PC-9 (cell line): Measurements from ENCODE around the gene GNB1. TPM values are rescaled to one million over a fixed set of nuclear protein-coding genes. Genes with fewer than 3 reads are reported as not detected.

Experiments used
- BruUV-seq: library from RNA; stranded (reverse); fragments of 400-500 nt; replicated peaks from 2 replicates; lab custom pipeline; 2021; lab: Mats Ljungman, UMichigan
- CTCF ChIA-PET: fragments of 300-600 bp; sonication (Branson Sonifier 250); formaldehyde crosslinking; loops from one replicate; lab custom pipeline; 2022; ENCODE audit warnings: antibody characterized with exemption; lab: Charles Lee
- POLR2A ChIA-PET: fragments of 300-600 bp; sonication (Branson Sonifier 250); formaldehyde crosslinking; loops from one replicate; lab custom pipeline; 2022; ENCODE audit warnings: antibody characterized with exemption; ENCODE audit not compliant: unreplicated experiment; lab: Charles Lee
- DNase-seq, 2 experiments: peaks; one replicate each; pipeline versions ENCODE4 v3.0.0 to v3.0.0-alpha.2; 2015 to 2022; ENCODE audit warnings: mixed read lengths in 1 of 2
- H2AFZ ChIP-seq: fragments of 200-600 bp; sonication (generic); 2 replicates; pipeline ENCODE4 v1.8.1; 2017; ENCODE audit warnings: antibody characterized with exemption
- H3F3A ChIP-seq: fragments of 200-600 bp; sonication (generic); 2 replicates; pipeline ENCODE4 v1.8.1; 2017; ENCODE audit warnings: antibody characterized with exemption, mild to moderate bottlenecking, low read depth; ENCODE audit not compliant: insufficient read depth
- H3K27ac ChIP-seq: fragments of 200-600 bp; sonication (generic); 2 replicates; pipeline ENCODE4 v1.6.1; 2016; ENCODE audit warnings: mixed run types
- H3K27me3 ChIP-seq: fragments of 200-600 bp; sonication (generic); 2 replicates; pipeline ENCODE4 v1.6.1; 2016; ENCODE audit warnings: low read depth, mixed run types; ENCODE audit not compliant: insufficient read depth
- H3K36me3 ChIP-seq: fragments of 200-600 bp; sonication (generic); 2 replicates; pipeline ENCODE4 v1.6.1; 2016; ENCODE audit warnings: low read depth, mixed run types
- H3K4me1 ChIP-seq: fragments of 200-600 bp; sonication (generic); replicated peaks from 2 replicates; pipeline ENCODE4 v1.6.1; 2016; ENCODE audit warnings: mixed run types; ENCODE audit not compliant: insufficient read depth
- H3K4me2 ChIP-seq: fragments of 200-600 bp; sonication (generic); 2 replicates; pipeline ENCODE4 v1.6.1; 2017; ENCODE audit warnings: mixed run types
- H3K4me3 ChIP-seq: fragments of 200-600 bp; sonication (generic); 2 replicates; pipeline ENCODE4 v1.6.1; 2016; ENCODE audit warnings: mixed run types
- H3K79me2 ChIP-seq: fragments of 200-600 bp; sonication (generic); 2 replicates; pipeline ENCODE4 v1.6.1; 2017; ENCODE audit warnings: low read depth, mixed run types
- H3K9me2 ChIP-seq: fragments of 200-600 bp; sonication (generic); 2 replicates; pipeline ENCODE4 v1.8.1; 2017; ENCODE audit warnings: mild to moderate bottlenecking; ENCODE audit not compliant: insufficient read depth
- H3K9me3 ChIP-seq: fragments of 200-600 bp; sonication (generic); 2 replicates; pipeline ENCODE4 v1.8.1; 2016; ENCODE audit warnings: low read depth; ENCODE audit not compliant: insufficient read depth
- H4K20me1 ChIP-seq: fragments of 200-600 bp; sonication (generic); 2 replicates; pipeline ENCODE4 v1.8.1; 2017; ENCODE audit not compliant: insufficient read depth
- EZH2 ChIP-seq: fragments of 200-600 bp; sonication (generic); IDR thresholded peaks from 2 replicates; pipeline ENCODE4 v1.8.0; 2017; ENCODE audit warnings: antibody characterized with exemption, low read depth
- intact Hi-C: fragments of 100-400 bp; cut with micrococcal nuclease; formaldehyde crosslinking; loops from one replicate; pipeline ENCODE4 v1.10.0; 2022; ENCODE audit not compliant: unreplicated experiment
- total RNA-seq: library from RNA; stranded (reverse); gene quantifications from 2 replicates; pipeline ENCODE4 v1.2.3, GENCODE V29; 2021
- TF ChIP-seq, protein P1 (sequence below): fragments of 200-600 bp; sonication (generic); conservative IDR thresholded peaks from 2 replicates; pipeline ENCODE4 v1.6.1; 2017; ENCODE audit warnings: mixed run types, antibody characterized with exemption, mild to moderate bottlenecking, moderate library complexity

GNB1 gene
- total RNA-seq, 1 experiment from 2014 or later, result 286 TPM

DNA sequence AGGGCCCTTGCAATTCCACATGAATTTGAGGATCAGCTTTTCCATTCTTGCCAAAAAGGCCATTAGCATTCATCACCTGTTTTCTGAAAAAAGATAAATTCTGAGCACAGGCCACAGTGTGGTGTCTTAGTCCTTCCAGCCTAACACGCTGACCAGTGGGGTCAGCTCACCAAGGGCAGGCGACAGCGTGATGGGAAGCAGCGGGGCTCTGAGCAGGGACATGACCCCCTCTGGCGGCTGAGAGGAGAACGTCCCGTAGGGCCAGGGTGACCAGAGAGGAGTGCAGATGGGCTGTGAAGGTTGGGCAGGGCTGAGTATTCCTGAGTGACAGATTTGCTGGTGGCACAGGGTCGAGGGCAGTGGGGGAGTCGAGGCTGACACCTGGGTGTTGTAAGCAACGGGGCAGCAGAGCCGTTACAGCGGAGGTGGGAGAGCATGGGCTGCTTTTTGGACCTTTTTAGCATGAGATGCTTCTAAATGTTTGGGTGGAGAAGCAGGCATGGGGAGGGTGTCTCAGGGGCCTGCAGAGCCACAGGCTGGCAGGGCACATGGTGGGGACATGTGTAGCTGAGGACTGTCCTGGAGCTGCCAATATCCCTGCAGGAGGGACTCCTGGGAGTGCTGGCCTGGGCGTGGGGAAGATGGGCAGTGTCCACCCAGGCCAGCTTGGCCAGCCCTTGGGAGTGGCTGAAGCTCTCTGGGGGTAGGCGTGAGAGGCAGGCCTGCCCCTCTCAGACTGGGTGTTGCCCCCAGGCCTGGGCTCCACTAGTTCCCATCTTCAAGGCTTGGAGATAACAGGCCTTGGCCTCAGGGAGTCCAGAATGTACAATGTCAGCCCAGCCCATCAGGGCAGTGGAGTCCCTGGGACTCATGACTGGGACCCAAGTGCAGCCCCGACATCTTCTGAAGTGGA lies 15.6 kb upstream of the GNB1 start:
- no peak overlapping the region for H2AFZ ChIP-seq
- no TSS peak for BruUV-seq
- no peaks in the 10 kb centered on the region for H3K9me3 ChIP-seq
- DNase-seq, result peak; percentile 62 to 83
- no peak overlapping the region for H3K4me3 ChIP-seq
- no peak overlapping the region for H3K27ac ChIP-seq
- H4K20me1 ChIP-seq, result no peaks in the 10 kb centered on the region
- intact Hi-C loops, result loop anchor here (5.0 kb wide), 3 partner anchors 124 to 394 kb away; partner anchors contain the start of gene ATAD3A
- no peaks in the 10 kb centered on the region for H3K9me2 ChIP-seq
- ChIA-PET POLR2A (interaction anchor here (0.6 kb wide), 1 partner anchor 29 kb away, joined by 3 read pairs; no protein-coding TSS in a partner anchor), CTCF (interaction anchor here (0.6 to 1.1 kb wide), 10 partner anchors 23 to 370 kb away, joined by 3 to 15 read pairs (median 4); partner anchors contain the start of gene PRKCZ)
- peaks cover 12% of the 10 kb centered on the region; the same call in 1 of the 2 replicates for H3K4me1 ChIP-seq
- no peaks in the 10 kb centered on the region for H3K79me2 ChIP-seq
- TF ChIP-seq, protein P1, sequence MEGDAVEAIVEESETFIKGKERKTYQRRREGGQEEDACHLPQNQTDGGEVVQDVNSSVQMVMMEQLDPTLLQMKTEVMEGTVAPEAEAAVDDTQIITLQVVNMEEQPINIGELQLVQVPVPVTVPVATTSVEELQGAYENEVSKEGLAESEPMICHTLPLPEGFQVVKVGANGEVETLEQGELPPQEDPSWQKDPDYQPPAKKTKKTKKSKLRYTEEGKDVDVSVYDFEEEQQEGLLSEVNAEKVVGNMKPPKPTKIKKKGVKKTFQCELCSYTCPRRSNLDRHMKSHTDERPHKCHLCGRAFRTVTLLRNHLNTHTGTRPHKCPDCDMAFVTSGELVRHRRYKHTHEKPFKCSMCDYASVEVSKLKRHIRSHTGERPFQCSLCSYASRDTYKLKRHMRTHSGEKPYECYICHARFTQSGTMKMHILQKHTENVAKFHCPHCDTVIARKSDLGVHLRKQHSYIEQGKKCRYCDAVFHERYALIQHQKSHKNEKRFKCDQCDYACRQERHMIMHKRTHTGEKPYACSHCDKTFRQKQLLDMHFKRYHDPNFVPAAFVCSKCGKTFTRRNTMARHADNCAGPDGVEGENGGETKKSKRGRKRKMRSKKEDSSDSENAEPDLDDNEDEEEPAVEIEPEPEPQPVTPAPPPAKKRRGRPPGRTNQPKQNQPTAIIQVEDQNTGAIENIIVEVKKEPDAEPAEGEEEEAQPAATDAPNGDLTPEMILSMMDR, result peak; percentile 90
- TF ChIP-seq EZH2, result no peak
- 0 out of 2 replicates have a peak, but pooled peaks cover 13% of the 10 kb centered on the region for H3F3A ChIP-seq
- no peaks in the 10 kb centered on the region for H3K36me3 ChIP-seq
- no peaks in the 10 kb centered on the region for H3K27me3 ChIP-seq
- H3K4me2 ChIP-seq, result no peak overlapping the region

DNA sequence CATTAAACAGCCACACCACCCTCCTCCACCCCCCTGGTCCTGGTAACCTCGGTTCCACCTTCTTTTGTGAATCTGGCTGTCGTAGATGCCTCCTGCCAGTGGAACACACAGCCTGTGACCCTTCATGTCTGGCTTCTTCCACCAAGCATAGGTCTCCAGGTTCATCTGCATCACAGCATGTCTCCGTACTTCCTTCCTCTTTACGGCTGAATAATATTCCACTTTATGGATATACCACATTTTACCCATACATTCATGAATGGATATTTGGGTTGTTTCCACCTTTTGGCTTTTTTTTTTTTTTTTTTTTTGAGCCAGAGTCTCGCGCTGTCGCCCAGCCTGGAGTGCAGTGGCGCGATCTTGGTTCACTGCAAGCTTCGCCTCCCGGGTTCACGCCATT lies 12.3 kb upstream of the GNB1 start:
- TF ChIP-seq, protein P1, result no peak
- no peak for TF ChIP-seq EZH2
- BruUV-seq, result no TSS peak
- DNase-seq, result no peak
- 0 out of 2 replicates have a peak, but pooled peaks cover 1% of the 10 kb centered on the region for H3K4me1 ChIP-seq
- peaks cover 10% of the 10 kb centered on the region; the same call in 1 of the 2 replicates for H3F3A ChIP-seq
- H3K79me2 ChIP-seq, result no peaks in the 10 kb centered on the region
- H3K4me3 ChIP-seq, result no peak overlapping the region
- H3K27ac ChIP-seq, result no peak overlapping the region
- H3K36me3 ChIP-seq, result no peaks in the 10 kb centered on the region
- H2AFZ ChIP-seq, result no peak overlapping the region
- POLR2A ChIA-PET, result no interaction called here
- H3K4me2 ChIP-seq, result no peak overlapping the region
- CTCF ChIA-PET, result no interaction called here
- no peaks in the 10 kb centered on the region for H3K27me3 ChIP-seq
- no peaks in the 10 kb centered on the region for H4K20me1 ChIP-seq
- no peaks in the 10 kb centered on the region for H3K9me3 ChIP-seq
- H3K9me2 ChIP-seq, result no peaks in the 10 kb centered on the region
- intact Hi-C loops, result no loop called here

DNA sequence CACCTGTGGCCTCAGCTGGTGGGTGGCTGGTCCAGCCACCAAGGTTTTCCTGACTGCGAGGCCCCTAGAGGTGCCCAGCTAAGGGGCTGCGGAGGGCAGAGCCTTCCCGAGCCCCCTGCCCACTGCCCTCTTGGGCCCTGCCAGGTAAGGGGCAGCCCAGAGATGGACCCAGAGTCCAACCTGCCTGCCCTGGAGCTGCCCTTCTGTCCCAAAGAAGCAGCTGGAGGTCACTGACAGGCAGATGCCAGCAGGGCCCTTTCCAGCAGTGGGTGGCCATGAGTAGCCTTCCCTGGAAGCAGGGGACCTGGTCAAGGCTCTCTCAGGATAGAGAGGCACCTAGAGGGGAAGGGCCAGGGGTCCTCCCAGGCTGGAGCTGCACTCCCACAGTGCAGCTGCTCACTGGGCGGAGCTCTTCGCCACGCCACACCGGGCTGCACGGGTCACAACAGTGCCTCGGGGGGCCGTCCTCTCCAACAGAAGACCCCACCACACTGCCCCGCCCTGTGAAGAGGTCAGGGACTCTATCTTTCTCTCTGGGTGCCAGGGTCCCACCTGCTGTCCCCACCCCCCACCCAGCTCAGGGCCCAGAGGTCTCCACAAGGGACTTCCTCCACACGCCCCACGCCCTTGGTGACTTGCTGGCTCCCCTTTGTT lies 10.9 kb upstream of the GNB1 start:
- Histone ChIP-seq H3K27me3 (no peaks in the 10 kb centered on the region), H3K9me3 (no peaks in the 10 kb centered on the region), H3K79me2 (no peaks in the 10 kb centered on the region), H4K20me1 (no peaks in the 10 kb centered on the region), H3K4me2 (no peak overlapping the region), H3K36me3 (no peaks in the 10 kb centered on the region), H3K27ac (no peak overlapping the region), H3K4me1 (peaks cover 8% of the 10 kb centered on the region; the same call in 1 of the 2 replicates), H3K9me2 (no peaks in the 10 kb centered on the region), H3F3A (peaks cover 18% of the 10 kb centered on the region), H3K4me3 (no peak overlapping the region), H2AFZ (no peak overlapping the region)
- BruUV-seq, result no TSS peak
- ChIA-PET CTCF (interaction anchor here (0.7 kb wide), 1 partner anchor 141 kb away, joined by 8 read pairs; no protein-coding TSS in a partner anchor), POLR2A (interaction anchor here (0.7 kb wide), 1 partner anchor 434 kb away, joined by 3 read pairs; no protein-coding TSS in a partner anchor)
- intact Hi-C loops, result no loop called here
- TF ChIP-seq, protein P1, result no peak
- no peak for TF ChIP-seq EZH2
- no peak for DNase-seq
